ENCODE measurements around the gene GLUL. TPM values are rescaled to one million over a fixed set of nuclear protein-coding genes. Genes with fewer than 3 reads are reported as not detected.

Gene GLUL
- total RNA-seq, 1 donor from 2014 or later: 435 TPM

GRCh38 chr1:182394055-182394775 is 2.6 kb upstream of the GLUL start:
- no peak for ATAC-seq

GRCh38 chr1:182392050-182393028 is 749 bp upstream of the GLUL start:
- peak; percentile 21 for ATAC-seq

- ATAC-seq: no peak
Observed at GRCh38 chr1:182391028-182391361, 595 bp downstream of the GLUL start.

DNA sequence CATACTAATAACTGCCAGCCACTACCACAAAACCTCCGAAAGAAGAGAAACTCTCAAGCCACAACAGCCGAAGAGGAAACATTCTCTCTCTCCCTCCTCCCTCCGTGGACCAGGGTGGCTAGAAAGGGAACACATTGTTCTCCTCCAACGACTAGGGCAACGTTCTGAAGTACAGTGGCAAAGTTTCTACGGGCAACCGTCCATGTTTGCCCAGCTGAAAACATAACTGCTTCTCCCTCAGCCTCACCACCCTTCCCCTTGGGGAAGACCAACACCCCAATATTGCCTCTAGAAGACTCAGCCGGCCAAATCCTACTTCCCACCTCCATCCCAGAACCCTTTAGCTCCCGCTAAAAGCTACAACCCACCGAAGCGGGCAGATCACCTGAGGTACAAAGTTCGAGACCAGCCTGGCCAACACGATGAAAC is 2.0 kb downstream of the GLUL start:
- no peak for ATAC-seq

GRCh38 chr1:182388392-182389134 is 3.0 kb downstream of the GLUL start:
- ATAC-seq: no peak

DNA sequence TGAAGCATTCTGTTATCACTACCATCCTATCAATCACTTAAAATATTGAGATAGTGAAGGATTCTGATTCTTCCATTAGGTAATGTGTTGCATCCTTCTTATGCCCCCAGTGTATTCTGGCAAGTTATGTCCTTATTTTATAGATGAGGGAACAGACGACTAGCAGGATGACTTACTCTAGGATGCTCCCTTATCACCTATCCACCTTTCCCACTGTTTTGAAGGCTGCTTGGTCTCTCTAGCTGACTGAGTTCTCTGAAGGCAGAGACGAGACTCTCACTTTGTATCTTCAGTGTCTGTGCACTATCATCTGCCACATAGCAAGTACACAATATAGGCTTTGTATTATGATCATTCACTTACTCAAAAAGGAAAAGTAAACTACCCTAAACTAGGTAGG is 4.0 kb downstream of the GLUL start:
- no peak for ATAC-seq

DNA sequence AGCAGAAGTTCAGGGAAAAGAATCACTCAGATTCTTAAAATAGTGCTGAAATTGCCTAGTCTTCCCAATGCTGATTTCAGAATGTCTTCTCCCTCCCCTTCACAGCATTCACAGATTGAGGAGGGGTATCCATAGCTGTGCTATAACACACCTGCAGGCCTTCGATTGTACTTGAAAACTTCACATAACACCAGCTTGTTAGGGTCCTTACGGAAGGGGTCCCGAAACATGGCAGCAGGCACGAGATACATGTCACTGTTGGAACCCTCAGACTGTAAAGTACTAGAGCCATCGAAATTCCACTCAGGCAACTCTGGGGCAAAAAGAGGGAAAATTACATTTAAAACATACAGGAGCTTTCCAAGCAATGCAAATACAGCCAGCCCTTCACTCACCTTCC is 4.6 kb downstream of the GLUL start:
- ATAC-seq: no peak

DNA sequence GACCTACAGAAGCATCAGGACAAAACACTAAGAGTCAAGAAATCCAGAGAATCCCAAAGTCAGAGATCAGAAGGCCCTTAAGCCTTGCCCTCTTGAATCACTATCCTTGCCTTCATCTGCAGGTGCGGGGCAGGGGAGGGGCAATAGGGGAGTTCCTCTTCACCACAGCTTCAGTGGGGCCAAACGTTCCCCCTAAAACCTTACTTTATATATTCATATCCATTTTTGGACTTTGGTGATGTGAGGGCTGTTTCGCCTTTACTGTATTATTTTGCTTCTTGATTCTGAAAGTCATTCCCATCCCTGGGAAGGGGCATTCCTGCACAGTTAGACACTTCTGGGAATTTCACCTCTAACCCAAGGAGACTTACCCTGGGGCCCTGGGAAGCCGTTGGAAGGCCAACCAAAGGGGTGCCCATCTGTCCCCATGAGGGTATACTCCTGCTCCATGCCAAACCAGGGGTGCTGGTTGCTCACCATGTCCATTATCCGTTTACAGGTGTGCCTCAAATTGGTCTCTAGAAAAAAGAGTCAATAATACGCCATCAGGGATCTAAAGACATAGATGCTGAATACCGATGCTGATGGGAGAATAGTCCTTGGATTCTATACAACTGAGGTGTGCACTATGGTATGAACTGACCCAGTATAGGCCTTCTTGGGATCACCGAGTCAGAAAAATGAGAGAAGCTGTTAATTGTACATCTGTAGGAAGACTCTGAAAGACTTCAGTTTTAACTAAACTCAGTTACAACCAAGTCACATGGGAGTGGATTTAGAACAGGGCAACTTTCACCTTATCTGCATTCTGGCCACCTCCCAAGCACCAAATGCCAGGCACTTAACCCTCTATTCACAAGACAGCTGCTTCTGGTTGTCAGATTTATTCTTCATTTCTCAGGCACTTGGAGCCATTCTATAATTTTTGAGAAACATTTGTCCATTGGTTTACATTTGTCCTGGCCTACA is 5.4 kb downstream of the GLUL start:
- ATAC-seq: no peak

- no peak for ATAC-seq
Observed at GRCh38 chr1:182384387-182384960, 7.1 kb downstream of the GLUL start.

DNA sequence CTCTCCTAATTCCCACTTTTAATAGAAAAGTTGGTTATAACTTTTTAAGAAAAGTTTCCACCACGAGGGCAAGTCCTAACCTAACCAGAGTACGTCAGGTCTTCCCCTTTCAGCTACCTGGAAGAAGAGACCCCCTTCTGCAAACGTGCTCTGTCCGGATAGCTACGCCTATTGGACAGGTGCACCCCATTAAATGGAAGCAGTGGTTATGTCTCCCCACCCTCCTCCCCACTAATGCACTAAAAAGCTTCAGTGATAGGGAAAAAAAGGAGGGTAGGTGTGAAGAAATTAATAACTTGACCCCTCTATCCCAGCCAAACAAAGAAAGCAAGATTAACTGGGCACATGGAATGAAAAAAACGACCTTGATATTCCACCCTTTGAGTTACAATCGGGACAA is 7.7 kb downstream of the GLUL start:
- no peak for ATAC-seq

- ATAC-seq: no peak
Observed at GRCh38 chr1:182383037-182383661, 8.4 kb downstream of the GLUL start.

- no peak for ATAC-seq
Observed at GRCh38 chr1:182381962-182382819, 9.4 kb downstream of the GLUL start.

DNA sequence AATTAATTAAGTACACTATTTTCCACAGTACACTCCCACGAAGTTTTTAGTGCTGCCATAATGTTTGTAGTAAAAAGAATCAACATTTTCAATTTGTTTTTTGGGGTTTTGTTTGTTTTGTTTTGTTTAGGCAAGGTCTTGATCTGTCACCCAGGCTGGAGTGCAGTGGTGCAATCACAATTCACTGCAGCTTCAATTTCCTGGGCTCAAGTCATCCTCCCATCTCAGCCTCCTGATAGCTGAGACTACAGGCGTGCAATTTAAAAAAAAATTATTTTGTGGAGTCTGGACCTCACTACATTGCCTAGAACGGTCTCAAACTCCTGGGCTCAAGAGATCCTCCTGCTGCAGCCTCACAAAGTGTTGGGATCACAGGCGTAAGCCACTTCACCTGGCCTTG is 11.4 kb downstream of the GLUL start:
- peak; percentile 1 for ATAC-seq

- ATAC-seq: peak; percentile 13
Observed at GRCh38 chr1:182379781-182380180, 11.8 kb downstream of the GLUL start.

DNA sequence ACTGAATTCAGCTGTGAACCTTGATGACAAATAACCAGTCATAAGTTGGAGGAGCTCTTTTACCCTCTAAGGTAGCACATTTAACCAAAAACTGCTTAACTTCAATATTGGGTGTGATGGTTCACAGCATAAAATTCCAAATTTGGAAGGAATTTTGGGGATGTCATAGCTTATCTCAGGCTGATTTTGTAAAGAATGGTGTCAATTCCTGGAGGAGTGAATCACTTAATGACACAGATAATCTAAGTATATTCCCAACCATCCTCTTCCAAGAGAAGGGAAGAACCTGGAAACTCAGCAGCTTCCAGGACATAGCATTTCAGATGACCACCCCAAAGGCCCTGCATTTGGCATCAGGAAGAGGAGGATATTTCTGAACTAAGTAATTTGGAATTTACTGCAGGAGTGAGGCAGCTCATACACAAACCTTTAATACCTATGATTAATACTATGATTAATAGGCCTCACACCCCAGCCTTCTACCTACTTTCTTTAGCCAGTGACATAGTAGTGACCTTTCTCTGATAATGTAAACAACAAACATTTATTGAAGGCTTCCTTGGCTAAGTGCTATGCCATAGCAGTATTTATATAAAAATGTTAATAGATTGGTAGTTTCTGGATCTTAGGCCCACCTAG is 14.5 kb downstream of the GLUL start:
- ATAC-seq: peak; percentile 74

DNA sequence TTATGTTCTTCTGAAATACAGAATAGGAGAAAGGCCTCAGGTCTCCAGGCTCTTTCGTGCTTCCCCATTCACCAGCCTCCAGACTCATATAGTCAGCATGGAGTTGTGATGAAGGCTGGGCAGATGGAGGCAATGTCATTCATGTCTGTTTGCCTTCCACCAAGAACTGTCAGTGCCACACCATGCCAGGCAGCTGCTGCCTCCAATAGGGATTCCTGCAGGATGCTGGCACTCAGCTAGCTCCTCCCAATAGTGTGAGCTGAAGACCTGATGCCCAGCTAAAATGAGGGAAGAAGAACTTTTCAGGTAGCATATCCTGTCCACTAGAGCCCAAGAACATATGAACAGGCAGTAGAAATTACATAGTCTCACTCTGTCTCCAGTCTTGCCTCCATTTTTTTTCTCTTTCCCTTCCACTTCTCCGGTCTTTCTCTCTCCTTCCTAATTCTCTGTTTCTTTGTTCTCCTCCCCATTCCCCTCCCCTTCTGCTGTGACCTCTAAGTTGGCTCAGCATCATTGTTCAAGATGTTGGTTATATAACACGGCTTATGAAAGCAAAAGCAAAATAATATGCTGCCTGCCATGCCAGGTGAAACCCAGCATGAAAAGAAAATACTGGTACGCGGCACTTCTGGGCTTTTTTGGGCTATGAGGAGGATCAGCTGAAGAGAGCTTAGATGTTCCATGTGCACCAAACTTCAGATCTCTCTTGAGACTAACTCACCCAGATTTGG is 17.3 kb downstream of the GLUL start:
- ATAC-seq: no peak

DNA sequence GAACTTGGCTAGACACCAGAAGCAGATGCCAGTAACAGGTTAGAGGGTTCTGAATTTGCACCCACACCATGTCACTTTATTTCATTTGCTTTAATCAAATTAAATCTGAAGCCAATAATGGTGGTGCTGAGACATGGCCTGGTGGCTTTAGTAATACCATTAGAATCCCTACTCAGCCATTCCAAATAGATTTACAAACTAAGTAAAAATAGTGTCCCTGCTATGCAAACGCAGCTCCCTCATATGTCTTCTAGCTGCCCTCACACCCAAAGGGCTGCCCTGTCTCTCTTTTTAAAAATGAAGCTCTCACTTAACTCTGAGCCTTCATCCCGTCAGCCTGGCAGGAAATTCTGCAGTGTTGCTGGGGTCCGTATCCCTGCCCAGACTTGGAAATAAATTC is 21.1 kb downstream of the GLUL start:
- ATAC-seq: no peak

GRCh38 chr1:182368903-182369302 is 22.7 kb downstream of the GLUL start:
- no peak for ATAC-seq

DNA sequence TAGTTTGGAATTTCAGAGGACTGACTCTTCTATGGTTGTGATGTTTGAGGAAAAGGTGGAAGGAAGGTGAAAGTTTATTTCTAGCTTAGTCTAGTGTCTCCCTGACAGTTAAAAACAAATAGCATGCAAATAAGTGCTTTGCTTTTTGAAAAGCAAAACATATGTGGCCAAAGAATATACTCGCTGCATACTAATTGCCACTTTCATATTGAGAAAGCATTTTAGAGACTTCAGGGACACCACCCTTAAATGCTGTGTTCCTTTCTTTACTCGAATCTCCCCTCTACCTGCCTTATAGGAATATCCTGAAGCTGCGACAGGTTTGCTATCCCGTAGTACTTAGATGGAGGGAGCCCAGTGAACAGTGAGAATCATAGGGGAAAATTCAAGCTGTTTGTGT is 23.2 kb downstream of the GLUL start:
- no peak for ATAC-seq

All from esophagus mucosa (tissue), 1 donor.